T1000 (cell line): ENCODE data around the gene PEAK1.

Experiments
- DNase-seq: peaks from one replicate; lab custom pipeline; 2025; ENCODE audit warnings: mixed read lengths; lab: John Stamatoyannopoulos, UW

PEAK1 gene

GRCh38 chr15:77060546-77060945, 359.4 kb downstream of the PEAK1 start:
- no peak for DNase-seq

- DNase-seq: no peak
Observed at GRCh38 chr15:77059786-77060361, 360.0 kb downstream of the PEAK1 start.

DNA sequence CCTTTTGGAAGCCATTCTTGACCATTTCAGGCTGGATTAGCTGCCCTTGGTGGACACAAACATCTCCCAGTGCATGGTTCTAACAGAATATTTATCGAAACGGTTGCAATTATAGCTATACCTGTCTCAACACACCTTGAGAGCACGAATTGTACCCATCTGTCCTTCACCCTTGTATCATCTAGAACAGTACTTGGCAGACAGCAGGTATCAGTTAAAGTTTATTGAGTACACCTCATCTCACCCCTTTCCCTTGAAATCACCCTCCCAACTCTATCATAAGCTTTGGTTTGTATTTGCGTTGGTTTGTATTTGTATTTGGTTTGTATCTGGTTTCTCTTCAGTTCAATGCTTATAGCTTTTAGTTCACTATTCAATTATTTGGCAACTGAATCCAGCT, 361.4 kb downstream of the PEAK1 start:
- no peak for DNase-seq

- no peak for DNase-seq
Observed at GRCh38 chr15:77057685-77058084, 362.2 kb downstream of the PEAK1 start.

GRCh38 chr15:77057072-77057471, 362.8 kb downstream of the PEAK1 start:
- DNase-seq: no peak

- no peak for DNase-seq
Observed at GRCh38 chr15:77053709-77054108, 366.2 kb downstream of the PEAK1 start.

DNA sequence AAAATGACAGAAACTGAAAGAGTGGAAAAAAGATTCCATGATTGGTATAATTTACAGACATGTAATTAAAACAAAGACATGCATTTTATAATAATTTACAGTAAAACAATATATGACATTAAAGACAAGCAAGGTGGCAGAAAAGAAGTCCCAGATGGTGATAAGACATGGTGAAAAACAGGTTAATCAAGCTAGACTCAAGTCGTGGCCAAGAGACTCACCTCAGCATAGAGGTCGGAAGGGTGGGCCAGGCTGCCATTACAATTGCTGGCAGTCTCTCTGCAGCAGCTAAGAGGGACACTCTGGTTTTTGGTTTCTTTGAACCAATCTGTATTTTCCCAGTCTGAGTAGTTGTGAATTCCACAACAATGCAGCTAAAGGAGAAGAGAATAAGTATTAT, 367.3 kb downstream of the PEAK1 start:
- DNase-seq: no peak
